Peyer's patch (tissue), 4 donors: ENCODE measurements around the gene BMP7. TPM values are rescaled to one million over a fixed set of nuclear protein-coding genes. Genes with fewer than 3 reads are reported as not detected.

Experiments used
- DNase-seq, 3 donors: peaks; one replicate each; pipeline ENCODE4 v3.0.0-alpha.2; 2017 to 2019
- H3K27ac ChIP-seq, 4 donors: fragments of 200-600 bp; sonication (generic); one replicate each; pipeline ENCODE4 v1.5.1; 2016 to 2019
- H3K27me3 ChIP-seq, 2 donors: fragments of 200-600 bp; sonication (generic); one replicate each; pipeline ENCODE4 v1.5.1; 2019
- H3K36me3 ChIP-seq, 3 donors: fragments of 200-600 bp; sonication (generic); one replicate each; pipeline ENCODE4 v1.5.1; 2016 to 2019
- H3K4me1 ChIP-seq, 4 donors: fragments of 200-600 bp; sonication (generic); one replicate each; pipeline ENCODE4 v1.5.1; 2016 to 2019
- H3K4me3 ChIP-seq, 4 donors: fragments of 200-600 bp; sonication (generic); 1 replicate in 3 of 4; 2 replicates in 1 of 4; pipeline ENCODE4 v1.5.1; 2016 to 2019; ENCODE audit warnings: mild to moderate bottlenecking in 1 of 4
- H3K9me3 ChIP-seq, 4 donors: fragments of 200-600 bp; sonication (generic); one replicate each; pipeline ENCODE4 v1.5.1; 2016 to 2019; ENCODE audit warnings: mild to moderate bottlenecking in 1 of 4
- CTCF ChIP-seq, 6 experiments: fragments of 450-650 bp in 4 of 6; fragments of 200-600 bp in 2 of 6; sonication (generic) in 1 of 6; IDR thresholded peaks; one replicate each; pipeline ENCODE4 v1.5.1; 2017 to 2019; ENCODE audit warnings: antibody characterized with exemption in 6 of 6, mild to moderate bottlenecking in 3 of 6, moderate library complexity in 1 of 6
- POLR2A ChIP-seq, 2 donors: fragments of 450-650 bp; IDR thresholded peaks; one replicate each; pipeline ENCODE4 v1.5.1; 2017; ENCODE audit warnings: antibody characterized with exemption in 2 of 2, mild to moderate bottlenecking in 2 of 2, moderate library complexity in 2 of 2
- total RNA-seq, 4 donors: library from RNA; depleted of rRNA; stranded (reverse); fragments of >200 nt; gene quantifications; one replicate each; pipeline ENCODE4 v1.1.0, GENCODE V29; 2016

Gene BMP7
- total RNA-seq, 4 donors from 2014 or later = 0.67 to 2.7 TPM; not detected in 2

- Histone ChIP-seq H3K9me3 (no peaks in the 10 kb centered on the region), H3K27ac (no peak overlapping the region), H3K4me1 (no peaks in the 10 kb centered on the region), H3K36me3 (no peaks in the 10 kb centered on the region), H3K27me3 (no peaks in the 10 kb centered on the region), H3K4me3 (no peak overlapping the region)
- no peak for DNase-seq
- TF ChIP-seq CTCF (IDR thresholded peaks at IDR 0.05) (no peak), POLR2A (IDR thresholded peaks at IDR 0.05) (no peak)
Observed at GRCh38 chr20:57291003-57291402, 24.6 kb upstream of the BMP7 start.

- TF ChIP-seq CTCF (IDR thresholded peaks at IDR 0.05) = no peak
- TF ChIP-seq POLR2A (IDR thresholded peaks at IDR 0.05) = no peak
- Histone ChIP-seq H3K27ac (no peak overlapping the region), H3K27me3 (no peaks in the 10 kb centered on the region)
Observed at GRCh38 chr20:57290178-57290484, 23.7 kb upstream of the BMP7 start.

GRCh38 chr20:57289391-57290177, 23.1 kb upstream of the BMP7 start:
- TF ChIP-seq POLR2A (IDR thresholded peaks at IDR 0.05) (no peak), CTCF (IDR thresholded peaks at IDR 0.05) (no peak)
- H3K27me3 ChIP-seq = no peaks in the 10 kb centered on the region
- H3K27ac ChIP-seq = no peak overlapping the region

More at GRCh38 chr20:57290178-57290484, 23.7 kb upstream of the BMP7 start:
- Histone ChIP-seq H3K9me3 (no peaks in the 10 kb centered on the region), H3K4me1 (no peaks in the 10 kb centered on the region), H3K36me3 (no peaks in the 10 kb centered on the region), H3K4me3 (no peak overlapping the region)
- no peak for DNase-seq

GRCh38 chr20:57288651-57289277, 22.3 kb upstream of the BMP7 start:
- Histone ChIP-seq H3K36me3 (no peaks in the 10 kb centered on the region), H3K27ac (no peak overlapping the region), H3K4me1 (no peaks in the 10 kb centered on the region), H3K27me3 (no peaks in the 10 kb centered on the region), H3K4me3 (no peak overlapping the region), H3K9me3 (no peaks in the 10 kb centered on the region)
- TF ChIP-seq POLR2A (IDR thresholded peaks at IDR 0.05) (no peak), CTCF (IDR thresholded peaks at IDR 0.05) (no peak)
- DNase-seq = no peak

More at GRCh38 chr20:57289391-57290177, 23.1 kb upstream of the BMP7 start:
- H3K4me3 ChIP-seq = no peak overlapping the region
- DNase-seq = no peak
- H3K36me3 ChIP-seq = no peaks in the 10 kb centered on the region
- H3K9me3 ChIP-seq = no peaks in the 10 kb centered on the region
- H3K4me1 ChIP-seq = no peaks in the 10 kb centered on the region

GRCh38 chr20:57287901-57288300, 21.5 kb upstream of the BMP7 start:
- TF ChIP-seq CTCF (IDR thresholded peaks at IDR 0.05) = no peak
- TF ChIP-seq POLR2A (IDR thresholded peaks at IDR 0.05) = no peak
- no peaks in the 10 kb centered on the region for H3K4me1 ChIP-seq
- H3K27me3 ChIP-seq = no peaks in the 10 kb centered on the region
- no peak overlapping the region for H3K27ac ChIP-seq
- no peak for DNase-seq
- no peaks in the 10 kb centered on the region for H3K36me3 ChIP-seq
- no peak overlapping the region for H3K4me3 ChIP-seq
- H3K9me3 ChIP-seq = no peaks in the 10 kb centered on the region
